Epithelial cell of proximal tubule (primary cell): ENCODE measurements around the gene PPP3CA. TPM values are rescaled to one million over a fixed set of nuclear protein-coding genes. Genes with fewer than 3 reads are reported as not detected.

Source experiments
- DNase-seq: peaks from one replicate; pipeline ENCODE4 v3.0.0-alpha.2; 2011; ENCODE audit warnings: low read depth
- H3K4me3 ChIP-seq: 2 replicates; pipeline ENCODE4 v1.5.1; 2011; ENCODE audit warnings: low read depth, mild to moderate bottlenecking, low read length
- total RNA-seq: library from RNA; depleted of rRNA; stranded (reverse); fragments of >200 nt; gene quantifications from 2 replicates; pipeline ENCODE4 v1.2.3, GENCODE V29; 2015
- TF ChIP-seq, protein P1 (sequence below): conservative IDR thresholded peaks from 2 replicates; pipeline ENCODE4 v1.5.1; 2012; ENCODE audit warnings: low read depth, mild to moderate bottlenecking, low read length

Gene PPP3CA
- total RNA-seq, 1 donor from 2014 or later: 16.5 TPM

- TF ChIP-seq, protein P1, sequence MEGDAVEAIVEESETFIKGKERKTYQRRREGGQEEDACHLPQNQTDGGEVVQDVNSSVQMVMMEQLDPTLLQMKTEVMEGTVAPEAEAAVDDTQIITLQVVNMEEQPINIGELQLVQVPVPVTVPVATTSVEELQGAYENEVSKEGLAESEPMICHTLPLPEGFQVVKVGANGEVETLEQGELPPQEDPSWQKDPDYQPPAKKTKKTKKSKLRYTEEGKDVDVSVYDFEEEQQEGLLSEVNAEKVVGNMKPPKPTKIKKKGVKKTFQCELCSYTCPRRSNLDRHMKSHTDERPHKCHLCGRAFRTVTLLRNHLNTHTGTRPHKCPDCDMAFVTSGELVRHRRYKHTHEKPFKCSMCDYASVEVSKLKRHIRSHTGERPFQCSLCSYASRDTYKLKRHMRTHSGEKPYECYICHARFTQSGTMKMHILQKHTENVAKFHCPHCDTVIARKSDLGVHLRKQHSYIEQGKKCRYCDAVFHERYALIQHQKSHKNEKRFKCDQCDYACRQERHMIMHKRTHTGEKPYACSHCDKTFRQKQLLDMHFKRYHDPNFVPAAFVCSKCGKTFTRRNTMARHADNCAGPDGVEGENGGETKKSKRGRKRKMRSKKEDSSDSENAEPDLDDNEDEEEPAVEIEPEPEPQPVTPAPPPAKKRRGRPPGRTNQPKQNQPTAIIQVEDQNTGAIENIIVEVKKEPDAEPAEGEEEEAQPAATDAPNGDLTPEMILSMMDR: no peak
- no peak overlapping the region for H3K4me3 ChIP-seq
- DNase-seq: no peak
Measured at GRCh38 chr4:101315786-101316185, 31.5 kb downstream of the PPP3CA start.

- TF ChIP-seq, protein P1: no peak
- no peak overlapping the region for H3K4me3 ChIP-seq
- DNase-seq: no peak
Measured at GRCh38 chr4:101315041-101315440, 32.3 kb downstream of the PPP3CA start.

DNA sequence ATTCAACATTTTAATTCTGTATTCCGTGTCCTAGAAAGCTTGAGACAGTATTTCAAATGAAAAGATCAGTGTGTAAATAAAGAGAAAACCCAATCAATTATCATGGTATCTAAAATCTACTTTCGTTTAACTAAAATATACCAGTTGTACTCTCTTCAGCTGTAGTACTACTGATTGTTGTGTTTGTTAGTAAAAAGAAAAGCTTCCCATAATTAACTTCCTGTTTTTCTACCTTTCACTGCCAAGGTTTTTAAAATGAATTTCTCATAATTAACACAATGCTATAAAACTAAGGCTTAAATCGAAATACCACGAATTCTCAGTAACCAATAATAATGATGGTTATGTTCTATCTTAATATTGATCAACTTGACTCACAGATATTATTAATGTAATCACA is 37.4 kb downstream of the PPP3CA start:
- no peak for DNase-seq
- TF ChIP-seq, protein P1: no peak
- no peak overlapping the region for H3K4me3 ChIP-seq

GRCh38 chr4:101307899-101308298 is 39.4 kb downstream of the PPP3CA start:
- TF ChIP-seq, protein P1: no peak
- no peak overlapping the region for H3K4me3 ChIP-seq
- DNase-seq: no peak

DNA sequence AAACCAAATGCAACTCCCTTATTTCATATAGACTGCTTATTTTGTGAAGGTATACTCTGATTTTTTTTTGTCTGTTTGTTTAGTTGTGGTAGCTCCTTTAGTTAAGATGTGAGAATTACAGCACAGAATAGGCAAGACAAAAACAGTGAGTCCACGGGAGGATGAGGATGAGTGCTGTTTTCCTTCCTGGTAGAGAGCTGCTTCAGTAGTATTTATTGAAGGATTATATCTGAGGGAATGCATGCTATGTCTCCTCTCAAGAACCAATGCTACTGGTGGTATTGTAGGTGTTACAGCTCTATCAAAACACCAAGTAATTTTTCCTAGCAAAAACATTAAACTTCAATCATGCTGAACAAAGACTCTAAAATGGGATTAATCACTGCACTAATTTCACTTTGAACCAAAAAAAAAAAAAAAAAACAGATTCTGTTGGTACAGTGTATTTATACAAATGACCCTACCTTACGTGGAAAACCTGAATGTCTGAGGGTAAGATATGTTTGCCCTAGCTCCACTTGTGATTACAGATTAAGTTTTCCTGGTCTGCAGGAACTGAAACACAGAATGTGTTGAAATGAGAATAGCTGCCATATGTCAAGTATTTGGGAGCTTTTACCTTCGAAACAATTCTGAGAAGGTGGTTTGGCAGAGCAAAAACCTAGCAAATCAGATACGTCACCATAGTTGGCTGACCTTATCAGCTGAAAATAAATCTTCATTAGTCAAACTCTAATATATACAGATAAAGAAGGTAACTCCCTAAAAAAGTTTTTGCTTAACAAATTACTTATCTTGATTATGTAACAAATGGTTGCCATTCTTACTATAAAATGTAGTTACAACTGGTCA is 40.3 kb downstream of the PPP3CA start:
- TF ChIP-seq, protein P1: no peak
- H3K4me3 ChIP-seq: no peak overlapping the region
- DNase-seq: no peak

DNA sequence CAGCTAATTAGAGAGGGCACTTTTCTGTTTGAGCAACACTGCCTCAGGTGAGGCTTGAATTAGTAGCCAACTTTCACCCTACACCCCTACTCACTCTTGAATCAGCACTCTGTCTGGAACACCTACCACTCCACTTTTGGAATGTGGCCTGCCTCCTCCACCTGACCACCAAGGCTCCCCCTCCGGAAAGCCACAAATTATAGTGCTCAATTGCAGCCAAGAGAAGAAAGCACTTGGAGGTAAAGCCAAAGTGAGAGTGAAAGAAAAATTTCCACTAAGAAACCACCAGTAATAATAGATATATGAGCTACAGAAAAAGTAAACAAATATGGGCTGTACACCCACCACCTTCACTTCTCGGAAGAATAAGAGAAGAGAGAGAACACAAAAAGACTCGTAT is 41.1 kb downstream of the PPP3CA start:
- no peak overlapping the region for H3K4me3 ChIP-seq
- TF ChIP-seq, protein P1: no peak
- DNase-seq: no peak

DNA sequence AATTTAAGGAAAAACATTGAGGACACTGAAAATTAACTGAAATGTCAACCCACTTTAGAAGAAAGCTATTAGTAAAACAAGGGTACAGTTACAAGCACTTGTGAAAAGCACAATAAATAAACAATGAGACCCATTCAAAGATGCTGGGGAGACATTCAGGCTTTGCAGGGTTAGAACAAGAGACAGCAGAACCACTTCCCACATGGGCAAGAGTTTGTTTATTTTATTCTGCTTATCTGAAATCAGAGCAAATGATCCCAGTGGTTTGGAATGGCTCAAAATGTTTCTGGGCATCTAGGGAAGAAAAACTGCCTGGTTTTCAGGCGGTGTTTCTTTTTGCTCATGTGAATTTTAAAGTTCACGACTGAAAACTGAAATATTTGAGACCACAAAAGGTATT is 42.4 kb downstream of the PPP3CA start:
- no peak for DNase-seq
- TF ChIP-seq, protein P1: no peak

More for the DNA sequence above, 42.4 kb downstream of the PPP3CA start:
- H3K4me3 ChIP-seq: no peak overlapping the region
